NCI-H345 (cell line): ENCODE results near the gene MYH8.

Experiments
- DNase-seq: peaks from one replicate; lab custom pipeline; 2025; lab: John Stamatoyannopoulos, UW

Gene MYH8

DNA sequence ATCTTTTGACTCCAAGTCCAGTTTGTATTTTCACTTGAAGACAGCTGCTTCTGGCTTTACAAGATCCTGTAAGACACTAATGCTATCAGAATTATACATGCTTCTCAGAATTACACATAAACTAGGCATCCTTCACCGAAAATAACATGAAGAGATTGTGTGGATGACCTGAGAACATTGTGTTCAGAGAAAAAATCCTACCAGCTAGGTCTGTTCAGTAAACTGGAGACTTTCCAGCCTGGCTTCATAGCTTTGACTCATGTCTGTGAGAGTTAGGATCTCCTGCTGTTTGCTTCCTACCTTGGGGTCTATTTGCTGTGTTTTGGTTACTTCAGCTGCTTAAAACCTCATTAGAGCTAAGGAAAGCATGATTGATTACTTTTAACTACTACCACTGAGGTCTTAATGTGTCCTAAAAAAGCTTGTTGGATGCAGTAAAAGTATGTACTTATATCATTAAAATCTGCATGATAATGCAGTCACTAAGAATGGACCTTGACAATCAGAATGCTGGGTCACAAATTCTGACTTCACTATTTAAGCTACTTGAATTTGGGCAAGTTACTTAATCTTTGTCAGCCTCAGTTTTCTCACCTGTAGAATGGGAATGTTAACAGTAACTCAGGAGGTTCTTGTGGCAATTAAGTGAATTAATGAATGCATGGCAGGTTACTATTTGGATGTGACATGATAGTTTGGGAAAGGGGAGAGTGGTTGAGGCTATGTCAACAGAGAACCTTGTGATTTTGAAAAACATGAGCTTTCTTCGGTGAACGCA is 40.9 kb downstream of the MYH8 start:
- no peak for DNase-seq

GRCh38 chr17:10372906-10373305 is 48.8 kb downstream of the MYH8 start, which contains the start of gene MYH13:
MYH13 (minus strand) TSS chr17:10373006; CDS start chr17:10364530, 8,476 bp downstream.
- DNase-seq = no peak

DNA sequence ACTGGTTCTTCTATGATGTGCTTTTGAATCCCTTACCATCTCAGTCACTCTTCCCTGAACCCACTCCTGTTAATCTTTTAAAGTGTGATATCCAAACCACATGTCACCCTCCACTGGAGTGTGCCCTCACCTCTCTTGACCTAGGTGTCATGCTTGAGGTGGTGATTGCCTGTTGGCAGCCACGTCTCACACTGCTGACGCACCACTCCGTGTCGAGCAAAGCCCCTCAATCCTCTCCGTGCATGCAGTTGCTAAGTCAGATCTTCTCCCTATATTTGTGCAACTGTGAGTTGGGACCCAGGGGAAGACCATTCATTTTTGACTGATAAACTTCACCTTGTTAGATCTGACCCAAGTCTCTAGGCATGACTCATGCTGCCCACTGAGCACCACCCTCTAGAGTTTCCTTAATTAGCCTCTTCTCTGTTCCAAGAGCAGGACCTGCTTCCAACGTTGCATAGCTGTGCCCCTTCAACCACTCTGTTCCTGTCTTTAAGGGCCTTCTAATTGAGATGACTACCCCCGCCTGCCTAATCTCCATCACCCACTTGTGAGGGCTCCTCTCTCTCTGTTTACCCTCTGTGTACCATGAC is 51.6 kb downstream of the MYH8 start:
- DNase-seq = no peak

DNA sequence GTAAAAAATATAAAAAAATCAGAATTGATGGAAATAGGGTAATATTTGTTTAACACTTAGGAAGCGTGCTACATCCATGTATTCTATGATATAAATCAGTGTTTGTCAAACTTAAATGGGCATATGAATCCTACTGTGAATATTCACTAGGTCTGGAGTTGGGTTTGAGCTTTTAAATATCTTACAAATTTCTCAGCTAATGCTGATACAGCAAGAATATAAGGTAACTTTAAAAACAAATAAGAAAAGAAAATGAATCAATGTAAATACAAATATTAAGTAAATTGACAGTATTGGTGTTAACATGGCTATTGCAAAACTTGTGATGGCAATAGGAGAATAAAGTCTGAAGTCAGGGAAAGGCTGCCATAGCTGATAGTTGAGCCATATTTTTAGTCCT is 52.5 kb downstream of the MYH8 start:
- no peak for DNase-seq

DNA sequence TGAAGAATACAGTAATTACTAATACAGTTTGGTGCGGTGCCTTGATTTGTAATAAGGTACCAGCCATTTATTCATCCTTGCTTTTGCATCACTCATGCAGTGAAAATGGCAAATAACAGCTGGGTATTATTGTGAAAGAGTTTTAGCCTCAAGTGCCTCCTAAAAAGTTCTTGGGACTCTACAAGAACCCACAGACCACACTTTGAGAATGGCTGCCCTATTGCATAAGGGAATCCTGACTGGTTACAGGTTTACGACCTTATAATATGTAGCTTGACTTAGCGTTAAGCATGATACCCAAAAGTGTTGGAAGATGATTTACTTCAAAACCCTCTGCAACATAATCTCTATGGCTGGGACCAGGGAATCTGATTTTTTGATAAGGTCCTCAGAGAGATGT is 53.2 kb downstream of the MYH8 start:
- DNase-seq = no peak

GRCh38 chr17:10360578-10360977 is 61.2 kb downstream of the MYH8 start:
- DNase-seq = no peak

DNA sequence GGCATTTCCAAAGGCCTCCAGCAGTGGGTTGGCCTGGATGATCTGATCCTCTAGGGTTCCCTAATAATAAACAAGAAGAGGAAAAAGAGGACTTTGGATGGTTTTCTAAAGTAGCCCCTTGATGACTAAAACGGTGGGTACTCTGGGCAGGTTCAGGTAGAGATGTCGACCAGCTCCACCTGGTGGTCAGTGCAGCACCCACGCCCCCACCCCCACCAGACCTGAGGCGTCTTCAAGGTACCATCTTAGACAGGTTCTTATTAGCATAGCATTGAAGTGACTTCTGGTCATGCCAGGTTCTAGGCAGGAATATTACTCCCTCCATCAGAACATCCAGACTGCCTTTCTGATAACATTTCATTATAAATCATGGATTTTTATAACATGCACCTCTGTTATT is 64.0 kb downstream of the MYH8 start:
- no peak for DNase-seq

GRCh38 chr17:10354651-10355050 is 67.1 kb downstream of the MYH8 start:
- no peak for DNase-seq

DNA sequence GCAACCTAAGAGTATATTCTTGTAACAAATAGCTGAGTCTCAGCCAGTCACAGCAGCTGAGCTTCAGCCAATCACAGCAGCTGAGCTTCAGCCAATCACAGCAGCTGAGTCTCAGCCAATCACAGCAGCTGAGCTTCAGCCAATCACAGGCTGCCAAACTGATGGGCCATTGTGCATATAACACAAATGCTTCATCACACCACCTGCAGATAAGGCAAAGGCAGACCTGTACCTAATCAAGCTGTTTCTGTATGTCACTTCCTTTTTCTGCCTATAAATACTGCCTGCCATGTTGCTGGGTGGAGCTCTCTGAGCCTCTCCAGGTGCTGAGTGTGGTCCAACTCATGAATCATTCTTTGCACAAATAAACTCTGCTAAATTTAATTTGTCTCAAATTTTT is 68.9 kb downstream of the MYH8 start:
- no peak for DNase-seq

DNA sequence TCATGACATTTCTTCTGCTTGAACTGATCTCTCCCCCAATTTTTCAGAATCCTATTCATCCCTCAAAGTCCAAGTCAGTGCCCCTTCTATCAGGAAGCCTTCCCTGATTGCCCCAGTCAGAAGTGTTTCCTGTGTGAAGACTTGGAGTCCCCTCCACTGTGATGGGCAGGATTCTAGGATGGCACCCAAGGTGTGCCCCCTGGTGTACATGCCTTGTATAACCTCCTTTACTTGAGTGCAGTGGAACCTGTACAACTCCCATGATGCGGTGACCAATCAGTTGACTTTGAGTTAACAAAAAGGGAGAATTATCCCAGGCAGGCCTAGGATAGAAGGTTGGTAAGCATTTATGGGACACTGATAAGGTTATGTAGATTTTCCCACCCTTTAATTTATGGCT is 72.3 kb downstream of the MYH8 start:
- DNase-seq = no peak

DNA sequence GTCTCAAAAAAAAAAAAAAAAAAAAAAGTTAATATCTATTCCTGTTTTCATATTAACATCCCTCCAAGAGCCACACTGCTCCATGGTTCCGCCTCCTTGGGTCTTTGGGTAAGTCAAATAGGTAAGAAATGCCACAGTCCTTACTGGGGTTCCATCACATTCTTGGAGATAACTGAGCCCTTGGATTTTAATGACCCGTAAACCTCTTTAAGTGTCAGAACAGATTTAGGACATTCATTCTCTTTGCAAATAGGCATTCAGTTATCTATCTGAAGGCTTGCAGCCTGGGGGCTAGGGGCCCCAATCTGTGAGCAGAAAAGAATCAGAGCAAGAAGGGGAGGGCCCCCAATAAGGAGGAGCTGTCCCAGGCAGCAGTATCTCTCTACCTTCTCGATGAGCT is 76.9 kb downstream of the MYH8 start:
- DNase-seq = no peak
